HTR-8/SVneo (cell line): Measurements from ENCODE around the gene MEGF9.
"Not testable (repeated sequence)": the region's sequence is repeated elsewhere in the genome, so short reads cannot be mapped to it uniquely, and the experiment has no call there.

Experiments
- DNase-seq: peaks from one replicate; pipeline ENCODE4 v3.0.0; 2011; ENCODE audit warnings: low spot score, mixed read lengths; ENCODE audit not compliant: insufficient read length
- FAIRE-seq: peaks from 2 replicates; lab custom pipeline; 2011; peaks lifted over from hg19 to GRCh38; lab: Jason Lieb, UNC

MEGF9 gene

DNA sequence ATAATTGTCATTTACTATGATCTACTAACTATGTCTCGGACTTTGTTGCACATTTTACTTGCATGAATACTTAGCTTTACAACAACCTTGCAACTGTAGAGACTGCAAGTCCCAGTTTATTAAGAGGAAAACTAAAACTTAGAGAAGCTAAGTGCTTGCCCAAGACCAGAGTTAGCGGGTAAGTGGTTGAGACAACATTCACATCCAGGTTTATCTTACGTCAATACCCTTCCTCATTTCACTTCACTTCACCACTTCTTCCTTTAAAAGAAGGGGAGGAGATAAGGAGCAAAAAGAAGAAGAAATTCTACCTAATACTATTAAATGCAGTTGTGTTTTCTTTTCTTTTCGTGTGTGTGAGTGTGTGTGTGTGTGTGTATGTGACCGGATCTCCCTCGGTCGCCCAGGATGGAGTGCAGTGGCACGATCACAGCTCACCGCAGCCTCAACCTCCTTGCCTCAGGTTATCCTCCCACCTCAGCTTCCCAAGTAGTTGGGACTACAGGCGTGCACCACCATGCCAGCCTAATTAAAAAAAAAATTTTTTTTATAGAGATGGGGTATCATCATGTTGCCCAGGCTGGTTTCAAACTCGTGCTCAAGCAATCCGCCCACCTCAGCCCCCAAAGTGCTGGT is 37.4 kb downstream of the MEGF9 start:
- FAIRE-seq: no peak
- no peak for DNase-seq

DNA sequence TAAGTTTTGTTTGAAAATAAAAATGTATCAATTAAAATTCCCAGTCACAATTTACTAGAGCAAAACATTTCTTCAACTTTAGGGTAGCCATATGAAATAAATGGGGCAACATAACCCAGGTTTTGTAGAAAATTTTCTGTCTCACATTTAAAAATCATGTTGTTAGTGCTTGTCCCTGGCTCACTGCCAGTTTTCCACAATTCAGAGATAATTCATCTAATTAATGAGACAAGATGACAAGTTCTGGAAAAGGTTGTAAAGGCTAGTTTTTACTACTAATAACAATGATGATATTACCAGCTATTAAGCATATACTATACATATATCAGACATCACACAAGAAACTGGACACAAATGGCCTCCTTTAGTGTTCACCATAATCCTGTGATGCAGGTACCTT is 45.9 kb downstream of the MEGF9 start:
- FAIRE-seq: no peak

GRCh38 chr9:120663950-120664349 is 50.3 kb downstream of the MEGF9 start:
- FAIRE-seq: no peak
- no peak for DNase-seq

More for the DNA sequence above, 45.9 kb downstream of the MEGF9 start:
- no peak for DNase-seq

DNA sequence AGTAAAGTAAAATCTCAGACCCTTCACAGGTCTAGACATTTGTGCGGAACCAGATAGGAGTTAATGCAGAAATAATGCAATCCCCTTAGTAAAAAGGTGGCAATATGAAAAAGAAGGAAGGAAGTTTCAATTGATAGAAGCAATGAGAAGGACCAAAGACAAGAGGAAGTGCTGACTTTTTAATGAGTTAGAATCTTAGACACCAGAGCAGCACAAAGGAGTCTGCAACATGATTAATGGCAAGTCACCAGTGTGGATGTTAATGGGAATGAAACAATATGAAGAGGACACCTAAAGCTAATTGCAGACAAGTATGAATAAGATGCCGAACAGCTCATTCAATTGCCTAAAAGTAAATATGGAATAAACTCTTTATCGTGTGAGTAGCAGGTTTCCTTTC is 50.9 kb downstream of the MEGF9 start:
- no peak for FAIRE-seq

GRCh38 chr9:120662513-120662912 is 51.8 kb downstream of the MEGF9 start:
- DNase-seq (no peak), FAIRE-seq (no peak)

More for the DNA sequence above, 50.9 kb downstream of the MEGF9 start:
- DNase-seq: no peak

GRCh38 chr9:120659676-120660075 is 54.6 kb downstream of the MEGF9 start:
- DNase-seq (no peak), FAIRE-seq (no peak)

- DNase-seq (no peak), FAIRE-seq (no peak)
Measured at GRCh38 chr9:120659209-120659608, 55.1 kb downstream of the MEGF9 start.

DNA sequence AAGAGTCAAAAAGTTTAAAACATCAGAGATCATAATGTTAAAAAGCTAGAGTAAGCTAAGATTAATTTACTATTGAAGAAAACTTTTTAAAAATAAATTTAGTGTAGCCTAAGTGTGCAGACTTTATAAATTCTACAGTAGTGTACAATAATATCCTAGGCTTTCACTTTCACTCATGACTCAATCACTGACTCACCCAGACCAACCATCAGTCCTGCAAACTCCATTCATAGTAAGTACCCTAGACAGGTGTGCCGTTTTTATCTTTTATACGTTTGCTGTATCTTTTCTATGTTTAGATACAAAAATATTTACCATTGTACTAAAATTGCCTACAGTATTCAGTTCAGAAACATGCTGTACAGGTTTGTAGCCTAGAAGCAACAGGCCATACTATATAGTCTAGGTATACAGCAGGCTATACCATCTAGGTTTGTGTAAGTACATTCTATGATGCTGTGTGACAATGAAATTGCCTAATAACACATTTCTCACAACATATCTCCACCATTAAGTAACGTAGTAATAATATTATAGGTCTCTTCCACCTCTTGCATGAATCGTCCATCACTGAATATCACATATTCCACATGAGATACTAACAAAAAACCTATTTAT is 59.2 kb downstream of the MEGF9 start:
- FAIRE-seq: no peak
- DNase-seq: no peak

GRCh38 chr9:120654272-120654671 is 60.0 kb downstream of the MEGF9 start:
- no peak for DNase-seq
- no peak for FAIRE-seq

DNA sequence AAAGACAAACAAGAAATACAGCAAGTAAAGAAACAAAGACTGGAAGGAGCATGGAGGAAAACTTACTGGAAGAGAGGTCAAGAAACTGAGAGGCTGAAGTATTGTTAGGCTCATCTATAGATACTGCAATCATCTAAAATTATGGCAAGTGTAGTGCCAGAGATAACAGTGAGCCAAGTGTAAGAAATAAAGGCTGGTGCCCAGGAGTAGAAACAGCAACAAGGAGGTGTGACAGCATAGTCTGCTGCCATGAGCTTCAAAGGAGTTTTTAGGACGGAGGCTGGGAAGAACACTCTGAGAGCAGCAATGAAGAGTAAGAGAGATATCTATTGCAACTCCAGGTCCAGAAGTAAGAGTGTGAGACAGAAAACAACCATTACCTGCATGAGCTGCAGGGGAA is 60.5 kb downstream of the MEGF9 start:
- no peak for FAIRE-seq
- DNase-seq: no peak

GRCh38 chr9:120652934-120653333 is 61.3 kb downstream of the MEGF9 start:
- no peak for DNase-seq
- FAIRE-seq: no peak

GRCh38 chr9:120650352-120650751 is 63.9 kb downstream of the MEGF9 start:
- no peak for DNase-seq

DNA sequence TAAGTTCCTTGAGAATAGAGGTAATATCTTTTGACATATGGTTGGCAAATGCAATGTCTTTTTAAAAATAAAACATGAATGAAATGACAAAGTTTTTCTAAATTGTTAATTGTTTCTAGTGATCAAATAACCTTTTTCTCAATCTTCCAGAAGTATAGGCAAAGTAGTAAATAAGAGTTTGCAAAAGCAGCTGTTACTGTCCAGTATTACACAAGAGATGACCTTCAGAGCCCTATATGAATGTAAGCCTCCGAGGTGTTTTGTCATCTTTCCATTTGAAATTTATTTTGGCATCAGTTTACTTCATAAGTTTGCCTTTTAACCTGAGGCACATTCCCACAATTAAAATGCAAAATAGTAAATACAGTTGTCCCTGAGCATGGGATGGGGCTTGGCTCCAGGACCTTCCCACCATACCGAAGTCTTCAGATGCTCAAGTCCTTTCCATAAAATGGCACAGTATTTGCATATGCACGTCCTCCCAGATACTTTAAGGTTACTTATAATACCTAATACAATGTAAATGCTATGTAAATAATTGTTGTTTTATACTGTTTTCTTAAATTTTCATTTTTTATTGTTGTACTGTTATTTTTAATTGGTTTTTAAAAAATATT is 65.6 kb downstream of the MEGF9 start:
- FAIRE-seq (no peak), DNase-seq (no peak)

More at GRCh38 chr9:120650352-120650751, 63.9 kb downstream of the MEGF9 start:
- FAIRE-seq: no peak

DNA sequence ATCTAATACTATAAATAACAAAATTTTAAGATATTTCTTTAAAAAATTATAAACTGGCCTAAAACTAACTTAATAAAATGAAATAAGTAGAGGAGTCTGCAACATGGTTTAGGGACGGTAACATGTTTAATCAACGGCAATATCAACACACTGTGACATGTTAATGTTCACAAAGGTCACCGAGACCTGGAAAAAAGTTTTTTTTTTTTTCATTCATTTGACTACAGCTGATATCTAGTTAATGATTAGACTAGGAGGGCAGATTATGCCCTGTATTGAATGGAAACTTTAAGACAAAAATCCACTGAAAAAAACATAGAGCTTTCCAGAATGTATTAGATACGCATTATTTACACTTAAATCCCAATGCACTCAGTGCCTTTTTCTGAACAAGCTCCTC is 67.3 kb downstream of the MEGF9 start:
- no peak for FAIRE-seq
- no peak for DNase-seq

GRCh38 chr9:120645760-120646159 is 68.5 kb downstream of the MEGF9 start:
- FAIRE-seq (no peak), DNase-seq (no peak)

GRCh38 chr9:120643061-120643460 is 71.2 kb downstream of the MEGF9 start:
- FAIRE-seq (no peak), DNase-seq (no peak)

- FAIRE-seq: no peak
- no peak for DNase-seq
Measured at GRCh38 chr9:120642129-120642770, 72.0 kb downstream of the MEGF9 start.

- DNase-seq, FAIRE-seq: not testable (repeated sequence)
Measured at GRCh38 chr9:120640874-120641273, 73.4 kb downstream of the MEGF9 start.

DNA sequence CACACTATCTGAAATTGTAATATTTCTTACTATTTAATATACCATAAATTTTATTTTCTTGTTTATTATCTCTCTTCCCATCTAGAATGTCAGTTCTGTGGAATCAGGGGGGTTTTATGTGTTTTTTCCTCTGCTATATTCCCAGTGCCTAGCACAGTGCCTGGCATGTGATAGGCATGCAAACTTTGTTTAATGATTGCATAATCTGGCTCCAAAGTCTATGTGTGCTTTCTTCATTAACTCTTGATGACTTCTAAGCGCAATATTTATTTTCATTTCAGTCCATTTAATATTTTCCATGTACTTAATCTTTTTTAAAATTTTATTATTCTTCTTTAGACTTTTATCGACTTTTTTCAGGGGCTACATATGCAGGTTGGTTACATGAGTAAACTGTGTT is 73.9 kb downstream of the MEGF9 start:
- FAIRE-seq (no peak), DNase-seq (no peak)

DNA sequence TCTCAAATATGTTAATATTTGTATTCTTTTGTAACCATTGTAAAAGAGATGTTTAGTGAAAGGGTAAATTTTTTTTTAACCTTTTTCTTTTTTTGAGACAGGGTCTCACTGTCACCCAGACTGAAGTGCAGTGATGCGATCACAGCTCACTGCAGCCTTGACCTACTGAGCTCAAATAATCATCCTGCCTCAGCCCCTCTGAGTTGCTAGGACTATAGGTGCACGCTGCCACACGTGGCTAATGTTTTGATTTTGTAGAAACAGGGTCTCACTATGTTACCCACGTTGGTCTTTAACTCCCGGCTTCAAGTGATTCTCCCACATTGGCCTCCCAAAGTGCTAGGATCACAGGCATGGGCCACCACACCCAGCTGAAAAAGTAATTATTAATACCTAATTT is 76.4 kb downstream of the MEGF9 start:
- DNase-seq: no peak
- no peak for FAIRE-seq
